RPMI7951 (cell line): ENCODE measurements around the gene FAM149A. TPM values are rescaled to one million over a fixed set of nuclear protein-coding genes. Genes with fewer than 3 reads are reported as not detected.
A peak's percentile ranks its signal among the peaks of the same experiment; 100 is the strongest.

ENCODE experiments used
- DNase-seq: peaks from one replicate; pipeline ENCODE4 v3.0.0-alpha.2; 2012; ENCODE audit warnings: low read depth
- total RNA-seq: library from RNA; depleted of rRNA; stranded (reverse); fragments of >200 nt; shearing (Covaris generic); gene quantifications from 2 replicates; pipeline ENCODE4 v1.2.3, GENCODE V29; 2014; rRNA removed

Gene FAM149A
- not detected in 2 replicates for total RNA-seq

DNA sequence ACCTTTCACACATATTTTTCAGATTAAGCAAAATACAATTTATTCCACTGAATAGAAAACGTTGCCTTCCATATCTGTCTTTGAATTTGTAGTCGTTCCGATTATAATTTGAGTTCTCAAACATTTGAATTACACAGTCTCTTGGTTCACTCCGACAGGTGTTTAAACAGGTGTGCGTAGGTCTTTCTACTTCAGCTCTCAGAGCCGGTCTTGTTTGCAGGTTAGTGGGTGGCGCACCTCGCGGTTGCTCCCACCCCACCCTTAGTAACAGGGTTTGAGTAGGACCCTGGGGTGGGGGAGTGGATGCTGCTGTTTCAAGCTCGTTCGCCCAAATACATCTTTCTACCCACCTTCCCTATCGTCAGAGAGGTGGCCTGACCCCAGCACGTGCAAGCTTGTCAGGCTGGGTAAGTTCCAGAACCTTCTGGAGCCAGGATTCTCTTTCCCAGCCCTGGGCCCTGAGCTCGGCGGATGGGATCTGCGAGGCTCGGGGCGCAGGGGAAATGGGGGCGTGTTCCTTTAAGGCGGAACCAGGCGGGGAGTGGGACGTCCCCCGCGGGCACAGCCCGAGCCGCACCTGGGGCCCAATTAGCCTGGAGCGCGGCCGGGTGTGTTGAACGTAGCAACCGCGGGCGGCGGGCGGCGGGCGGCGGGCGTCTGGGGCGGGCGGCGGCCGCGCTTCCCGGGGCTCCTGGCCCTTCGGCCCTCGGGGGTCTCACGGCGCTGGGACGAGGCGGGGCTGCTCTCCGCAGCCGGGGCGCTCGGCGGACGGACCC lies at the start of gene FAM149A:
TSS of gene FAM149A (plus strand) at position 591 of the 776 bp plus-strand sequence.
- DNase-seq, result no peak

DNA sequence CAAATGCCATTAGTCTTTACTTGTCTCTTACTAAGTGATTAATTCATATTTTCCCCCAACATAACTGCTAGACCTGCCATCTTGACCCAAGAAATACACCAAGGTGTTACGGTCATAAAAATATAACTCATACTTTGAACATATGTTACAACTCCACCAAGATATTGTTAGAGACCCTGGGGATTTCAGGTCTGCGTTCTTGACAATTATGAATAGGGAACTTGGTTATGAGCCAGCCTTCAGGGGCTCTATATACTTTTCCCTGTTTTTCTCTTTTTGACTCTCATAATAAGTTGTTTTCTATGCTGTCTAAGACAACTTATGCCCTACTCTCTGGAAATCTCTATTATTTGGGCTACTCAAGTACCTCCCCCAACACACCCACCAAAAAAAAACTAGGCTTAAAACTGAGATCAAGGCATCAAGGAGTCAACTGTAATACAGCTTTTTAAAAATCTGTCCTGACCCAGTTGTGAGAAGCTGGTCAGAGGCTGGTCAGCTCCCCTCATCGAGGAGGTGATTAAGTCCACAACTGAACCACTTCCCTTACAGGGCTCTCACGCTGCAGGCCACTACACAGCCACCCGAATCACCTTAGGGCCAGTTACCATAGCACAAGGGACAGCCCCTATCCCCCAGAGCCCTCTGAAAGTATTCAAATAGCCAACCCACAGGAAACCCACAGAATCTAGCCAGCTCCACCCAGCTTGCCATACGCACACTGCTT lies 46.1 kb upstream of the FAM149A start:
- no peak for DNase-seq

DNA sequence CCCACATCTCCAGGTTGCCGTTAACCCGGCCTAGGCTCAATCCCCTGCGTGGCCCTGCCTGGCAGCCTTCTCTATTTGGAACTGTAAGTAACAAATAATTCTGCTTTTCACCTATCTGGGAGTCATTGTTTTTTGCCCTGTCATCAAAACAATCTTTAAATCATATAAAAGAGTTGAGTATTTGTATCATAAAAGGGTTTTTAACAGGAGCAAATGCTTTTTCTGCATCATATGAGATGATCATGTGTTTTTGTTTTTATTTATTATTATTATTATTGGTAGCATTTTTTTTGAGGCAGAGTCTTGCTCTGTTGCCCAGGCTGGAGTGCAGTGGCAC lies 45.6 kb upstream of the FAM149A start:
- no peak for DNase-seq

DNA sequence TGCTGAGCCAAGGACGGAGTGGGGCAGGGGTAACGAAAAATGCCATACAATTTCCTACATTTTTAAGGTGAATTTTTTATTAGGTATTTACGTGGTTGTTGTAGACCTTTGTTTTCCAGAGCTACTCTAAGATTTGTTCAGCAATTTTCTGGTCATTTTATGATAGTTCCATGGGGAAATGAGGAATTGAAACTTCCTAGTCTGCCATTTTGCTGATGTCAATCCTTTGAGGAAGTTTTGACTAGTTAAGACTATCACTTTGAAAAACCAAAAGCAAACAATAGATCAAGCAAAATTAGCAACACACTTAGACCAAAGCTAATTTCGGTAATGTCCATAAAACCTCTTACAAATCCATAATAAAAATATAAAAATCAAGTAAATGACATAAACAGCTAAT lies 42.6 kb upstream of the FAM149A start:
- DNase-seq, result no peak

- DNase-seq, result peak; percentile 74
These were observed 36.6 kb upstream of the FAM149A start for GRCh38 chr4:186067757-186068385.

GRCh38 chr4:186068581-186069348 lies 35.7 kb upstream of the FAM149A start, which contains the start of gene TLR3:
TSS of gene TLR3 (plus strand) at chr4:186069156. CDS start at chr4:186076620, 7,464 bp downstream.
- DNase-seq, result peak; percentile 44

DNA sequence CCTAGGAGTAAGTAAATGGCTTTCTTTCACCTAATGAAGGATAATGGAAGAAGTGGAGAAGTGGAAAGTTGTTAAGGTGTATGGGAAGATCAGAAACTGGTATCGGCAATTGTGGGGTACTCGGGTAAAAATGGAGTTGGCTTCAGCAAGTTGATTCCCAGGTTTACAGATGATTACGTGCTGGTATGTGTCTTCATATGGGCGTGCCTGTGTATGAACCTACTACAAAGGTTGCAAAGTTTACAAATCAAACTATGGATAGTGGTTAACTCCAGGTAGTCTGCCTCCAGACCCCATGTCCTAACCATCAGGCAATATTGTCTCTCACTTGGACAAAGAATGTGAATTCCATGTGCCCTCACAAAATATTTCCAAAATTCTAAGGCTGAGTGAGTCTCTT lies 34.8 kb upstream of the FAM149A start:
- DNase-seq, result no peak

DNA sequence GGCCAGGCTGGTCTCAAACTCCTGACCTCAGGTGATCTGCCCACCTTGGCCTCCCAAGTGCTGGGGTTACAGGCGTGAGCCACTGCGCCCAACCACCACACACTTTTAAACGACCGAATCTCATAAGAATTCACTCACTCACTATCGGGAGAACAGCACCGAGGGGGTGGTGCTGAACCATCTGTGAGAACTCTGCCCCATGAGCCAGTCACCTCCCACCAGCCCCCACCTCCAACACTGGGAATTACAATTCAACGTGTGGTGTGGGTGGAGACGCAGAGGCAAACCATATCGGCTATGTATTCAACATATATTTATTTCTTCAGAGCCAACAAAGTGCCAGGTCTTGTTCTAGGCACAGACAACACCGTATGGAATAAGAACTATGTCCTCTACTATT lies 32.0 kb upstream of the FAM149A start:
- no peak for DNase-seq

GRCh38 chr4:186074189-186074588 lies 30.3 kb upstream of the FAM149A start:
- DNase-seq, result no peak

- DNase-seq, result no peak
These were observed 25.4 kb upstream of the FAM149A start for GRCh38 chr4:186078981-186079638.

DNA sequence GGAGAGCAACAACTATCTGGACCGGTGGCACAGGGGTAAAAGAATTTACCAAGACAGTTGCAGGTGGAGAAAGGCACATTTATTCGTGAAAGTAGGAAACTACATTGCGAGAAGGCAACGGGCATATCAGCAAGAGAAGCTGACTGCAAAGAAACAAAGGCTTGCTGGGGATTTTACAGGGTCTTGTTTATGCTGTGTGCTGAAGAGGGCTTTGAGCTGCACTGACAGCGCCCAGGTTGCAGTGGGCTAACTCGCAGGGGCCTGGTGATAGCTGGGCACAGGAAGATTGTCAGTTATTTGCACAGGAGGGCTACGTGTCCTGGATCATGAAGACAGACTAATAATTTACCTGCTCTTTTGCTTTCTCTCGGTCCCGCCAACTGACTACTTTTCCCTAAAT lies 24.8 kb upstream of the FAM149A start:
- DNase-seq, result no peak

DNA sequence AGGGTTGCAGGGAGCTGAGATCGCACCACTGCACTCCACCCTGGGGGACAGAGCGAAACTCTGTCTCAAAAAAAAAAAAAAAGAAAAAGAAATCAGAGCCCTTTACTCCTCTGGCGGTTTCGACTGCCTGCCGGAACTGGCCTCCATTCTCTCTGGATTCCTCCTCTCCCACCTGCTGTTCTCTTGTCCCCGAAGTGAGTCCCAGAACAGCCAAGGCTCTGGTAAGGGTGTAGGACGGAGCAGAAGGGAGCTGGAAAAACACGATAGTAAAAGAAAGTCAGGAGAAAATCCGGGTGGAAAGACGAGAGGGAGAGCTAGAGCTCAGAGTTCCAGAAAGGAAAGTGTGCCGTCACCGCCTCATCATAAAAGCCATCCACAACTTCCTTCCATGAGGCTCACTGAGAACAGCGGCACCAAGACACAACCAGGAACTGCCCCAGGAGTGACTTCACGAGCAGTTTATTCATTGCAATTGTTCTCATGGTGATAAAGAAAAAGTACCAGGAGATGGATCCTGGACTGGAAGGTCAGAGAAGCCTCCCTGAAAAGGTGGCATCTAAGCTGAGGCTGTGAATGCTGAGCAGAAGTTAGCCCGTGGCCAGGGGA lies 23.2 kb upstream of the FAM149A start:
- no peak for DNase-seq

DNA sequence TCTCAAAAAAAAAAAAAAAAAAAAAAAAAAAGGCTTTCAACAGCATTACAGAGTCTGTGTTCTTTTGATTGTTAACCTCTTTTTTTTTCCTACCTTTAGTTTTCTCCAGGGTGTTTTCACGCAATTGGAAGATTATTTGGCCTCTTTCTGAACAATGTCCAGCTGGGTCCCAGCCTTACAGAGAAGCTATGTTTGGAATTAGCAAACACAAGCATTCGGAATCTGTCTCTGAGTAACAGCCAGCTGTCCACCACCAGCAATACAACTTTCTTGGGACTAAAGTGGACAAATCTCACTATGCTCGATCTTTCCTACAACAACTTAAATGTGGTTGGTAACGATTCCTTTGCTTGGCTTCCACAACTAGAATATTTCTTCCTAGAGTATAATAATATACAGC lies 22.3 kb upstream of the FAM149A start:
- DNase-seq, result no peak

- no peak for DNase-seq
These were observed 16.0 kb upstream of the FAM149A start for GRCh38 chr4:186088523-186088922.

GRCh38 chr4:186092296-186092695 lies 12.2 kb upstream of the FAM149A start:
- no peak for DNase-seq

- DNase-seq, result no peak
These were observed 9.1 kb upstream of the FAM149A start for GRCh38 chr4:186095406-186095805.

- DNase-seq, result no peak
These were observed 7.8 kb upstream of the FAM149A start for GRCh38 chr4:186096681-186097165.

DNA sequence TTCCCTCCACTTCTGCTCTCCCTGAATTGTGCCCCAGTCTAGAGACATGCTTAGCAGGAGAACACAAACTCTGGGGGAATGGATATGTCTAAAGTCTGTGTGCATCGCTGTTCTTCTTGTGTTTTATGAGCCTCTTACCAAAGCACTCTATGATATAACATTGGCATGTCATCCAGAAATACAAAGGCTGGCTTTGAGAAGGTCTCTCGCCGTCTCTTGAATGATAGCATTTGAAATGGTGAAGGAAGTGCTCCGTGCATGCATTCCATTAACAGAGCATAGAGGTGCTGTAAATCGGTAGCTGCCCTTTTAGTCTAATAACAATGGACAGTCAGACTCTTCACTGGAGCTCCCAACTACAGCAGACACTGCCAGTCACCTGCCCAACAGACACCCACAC lies 7.1 kb upstream of the FAM149A start:
- DNase-seq, result no peak

DNA sequence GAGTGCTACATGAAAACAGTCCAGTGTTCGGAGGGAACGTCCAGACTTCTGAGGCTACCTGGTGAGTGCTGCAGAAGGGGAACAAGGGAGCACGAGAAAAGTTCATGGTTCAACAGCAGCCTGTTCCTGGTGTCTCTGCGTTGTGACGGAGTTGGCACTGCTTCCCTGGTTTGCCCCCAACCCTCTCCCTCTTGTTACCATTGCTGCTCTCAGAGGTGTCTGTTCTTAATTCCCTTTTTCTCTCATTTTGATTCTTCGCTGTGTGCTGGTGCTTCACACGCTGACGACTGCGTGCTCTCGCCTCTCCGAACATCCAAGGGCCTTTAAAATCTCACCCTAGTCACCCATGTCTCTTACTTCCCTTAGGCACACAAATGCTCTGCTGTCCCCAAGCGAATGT lies 1.6 kb upstream of the FAM149A start:
- no peak for DNase-seq

DNA sequence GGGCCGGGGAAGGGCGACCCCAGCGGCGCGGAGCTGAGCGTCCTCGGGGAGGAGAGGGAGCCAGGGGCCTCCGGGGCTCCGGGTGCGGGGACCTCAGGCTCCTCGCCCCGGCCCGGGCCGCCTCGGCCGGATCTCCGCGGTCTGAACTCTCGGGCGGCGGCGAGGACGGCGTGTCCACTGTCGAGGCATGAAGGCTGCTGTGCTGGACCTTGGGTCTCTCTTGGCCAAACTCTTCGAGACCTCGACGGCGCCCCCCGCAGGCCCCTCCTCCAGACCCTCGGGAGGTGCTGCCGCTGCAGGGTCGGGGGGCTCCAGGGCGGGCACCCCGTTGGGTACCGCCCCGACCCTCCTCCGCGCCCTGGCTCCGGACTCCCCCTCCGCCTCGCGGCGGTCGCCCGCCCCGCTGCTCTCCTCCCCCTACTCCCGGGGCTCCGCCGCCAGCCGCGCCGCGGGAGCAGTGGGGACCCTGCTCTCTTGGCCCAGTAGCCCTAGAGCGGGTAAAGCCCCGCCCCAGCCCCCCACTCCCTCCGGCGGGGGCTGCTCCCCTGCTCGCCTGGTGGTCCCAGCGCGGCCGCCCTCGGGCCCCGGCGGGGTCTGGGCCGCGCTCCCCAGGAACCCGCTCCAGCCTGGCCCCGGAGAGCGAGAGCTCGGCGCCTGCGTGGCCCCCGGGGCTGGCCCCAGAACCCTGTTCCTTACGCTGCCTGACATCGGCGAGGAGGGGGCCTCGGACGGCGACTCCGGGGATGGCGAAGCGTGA lies 564 bp downstream of the FAM149A start:
- no peak for DNase-seq
